ENCODE results near the gene CLEC4M.
"Not testable (repeated sequence)": the region's sequence is repeated elsewhere in the genome, so short reads cannot be mapped to it uniquely, and the experiment has no call there.

CLEC4M gene

GRCh38 chr19:7742575-7742974 is 20.5 kb upstream of the CLEC4M start:
- DNase-seq (ENCODE audit: low read depth): no peak

DNA sequence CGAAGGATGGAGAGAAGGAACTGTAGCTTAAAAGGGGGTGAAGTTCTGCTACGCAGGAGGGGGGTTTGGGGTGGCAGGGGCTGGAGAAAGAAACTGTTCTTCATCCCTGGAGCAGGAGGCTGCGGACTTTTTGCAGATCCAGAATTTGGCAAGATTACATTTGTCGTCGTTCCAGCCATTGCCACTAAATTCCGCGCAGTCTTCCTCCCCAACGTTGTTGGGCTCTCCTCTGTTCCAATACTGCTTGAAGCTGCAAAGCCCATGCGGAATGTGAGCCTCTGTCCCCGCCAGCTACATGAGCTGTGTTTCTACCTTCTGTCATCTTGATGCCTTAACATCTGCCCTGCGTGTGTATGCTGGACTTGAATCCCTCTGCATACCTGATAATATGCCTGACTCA is 20.1 kb upstream of the CLEC4M start:
- no peak for DNase-seq (ENCODE audit: low read depth)

DNA sequence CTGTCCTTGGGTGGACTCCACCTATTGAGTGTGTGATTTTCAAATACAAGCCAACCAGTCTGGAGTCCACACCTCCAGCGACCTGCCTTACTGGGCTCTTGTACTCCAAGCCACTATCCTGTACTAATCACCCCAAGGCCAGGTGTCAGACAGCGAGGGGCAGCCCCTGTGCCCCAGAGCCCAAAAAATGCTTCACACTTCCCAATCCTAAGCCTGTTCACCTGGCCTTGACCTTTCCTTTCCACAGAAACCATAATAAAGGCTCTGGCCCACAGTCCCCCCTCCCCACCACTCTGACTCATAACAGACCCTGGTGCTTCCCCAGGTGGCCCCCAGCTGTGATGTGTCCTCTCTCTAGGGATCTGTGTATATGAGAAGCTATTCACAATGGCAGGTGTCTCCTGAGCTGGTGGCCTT is 19.6 kb upstream of the CLEC4M start:
- DNase-seq (ENCODE audit: low read depth): no peak

DNA sequence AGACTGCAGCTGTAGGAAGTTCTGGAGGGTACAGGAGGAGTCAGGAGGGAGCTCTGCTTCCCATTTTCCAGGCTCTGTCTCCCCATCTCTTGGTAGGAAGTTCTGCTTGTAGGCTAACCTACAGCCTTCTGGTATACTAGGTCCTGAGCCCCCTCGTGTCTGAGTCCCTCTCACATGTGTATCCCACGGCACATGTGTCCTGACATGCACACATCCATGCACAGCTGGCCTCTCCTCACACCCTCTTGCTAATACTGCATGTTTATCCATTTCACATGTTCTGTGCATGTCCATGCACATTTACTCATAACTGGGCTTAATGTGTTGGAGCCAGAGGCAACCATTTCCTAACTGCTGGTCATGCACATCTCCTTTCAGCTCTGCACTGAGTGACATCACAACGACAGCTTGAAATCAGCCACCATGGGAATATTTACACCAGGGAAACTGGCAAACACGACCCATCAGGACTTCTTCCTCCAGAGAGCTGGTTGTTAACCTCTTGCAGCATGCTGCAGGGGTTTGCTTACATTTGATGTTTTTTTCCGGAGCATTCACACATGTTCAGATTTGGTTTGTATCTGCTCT is 18.8 kb upstream of the CLEC4M start:
- DNase-seq (ENCODE audit: low read depth): no peak

GRCh38 chr19:7744871-7745650 is 18.0 kb upstream of the CLEC4M start:
- no peak for DNase-seq (ENCODE audit: low read depth)

- not testable (repeated sequence) for DNase-seq (ENCODE audit: low read depth)
Observed at GRCh38 chr19:7746306-7746705, 16.7 kb upstream of the CLEC4M start.

GRCh38 chr19:7746903-7747884 is 15.8 kb upstream of the CLEC4M start, which contains the start of gene CD209:
TSS of gene CD209 (minus strand) at chr19:7747534. CDS start at chr19:7747511, 23 bp downstream.
- no peak for DNase-seq (ENCODE audit: low read depth)

- no peak for DNase-seq (ENCODE audit: low read depth)
Observed at GRCh38 chr19:7748171-7748570, 14.9 kb upstream of the CLEC4M start.

- peak; percentile 10 for DNase-seq (ENCODE audit: low read depth)
Observed at GRCh38 chr19:7748756-7749155, 14.3 kb upstream of the CLEC4M start.

DNA sequence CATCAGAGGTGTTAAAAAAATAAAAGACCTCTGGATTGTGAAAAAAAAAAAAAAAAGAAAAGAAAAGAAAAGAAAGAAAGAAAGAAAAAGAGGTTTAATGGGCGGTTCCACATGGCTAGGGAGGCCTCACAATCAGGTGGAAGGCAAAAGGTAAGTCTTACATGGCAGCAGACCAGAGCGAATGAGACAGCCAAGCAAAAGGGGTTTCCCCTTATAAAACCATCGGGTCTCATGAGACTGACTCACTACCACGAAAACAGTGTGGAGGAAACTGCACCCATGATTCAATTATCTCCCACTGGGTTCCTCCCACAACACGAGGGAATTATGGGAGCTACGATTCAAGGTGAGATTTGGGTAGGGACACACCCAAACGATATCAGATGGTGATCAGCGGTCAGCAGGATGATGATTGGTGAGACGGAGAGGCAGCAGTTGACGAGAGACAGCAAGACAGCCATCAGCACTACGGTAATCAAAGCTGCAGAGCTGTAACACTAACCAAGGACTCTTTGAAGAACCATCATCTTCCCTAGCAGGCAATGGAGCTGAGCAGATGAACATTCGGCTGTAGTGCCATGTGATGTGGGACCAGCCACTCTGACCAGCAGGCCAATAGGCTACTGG is 11.8 kb upstream of the CLEC4M start:
- DNase-seq (ENCODE audit: low read depth): peak; percentile 8

DNA sequence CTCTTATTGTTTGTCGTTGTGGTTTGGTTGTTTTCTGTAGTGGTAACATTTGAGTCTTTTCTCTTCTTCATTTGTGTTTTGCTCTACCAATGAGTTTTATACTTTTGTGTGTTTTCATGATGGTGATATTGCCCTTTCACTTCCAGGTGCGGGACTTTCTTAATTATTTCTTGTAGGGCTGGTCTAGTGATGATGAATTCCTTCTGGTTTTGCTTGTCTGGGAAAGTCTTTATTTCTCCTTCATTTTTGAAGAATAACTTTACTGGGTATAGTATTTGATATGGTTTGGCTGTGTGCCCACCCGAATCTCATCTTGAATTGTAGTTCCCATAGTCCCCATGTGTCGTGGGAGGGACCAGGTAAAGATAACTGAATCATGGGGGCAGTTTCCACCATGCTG is 6.8 kb upstream of the CLEC4M start:
- no peak for DNase-seq (ENCODE audit: low read depth)

GRCh38 chr19:7757358-7757757 is 5.7 kb upstream of the CLEC4M start:
- no peak for DNase-seq (ENCODE audit: low read depth)

- DNase-seq (ENCODE audit: low read depth): no peak
Observed at GRCh38 chr19:7759156-7759555, 3.9 kb upstream of the CLEC4M start.

GRCh38 chr19:7763696-7764095 is 653 bp downstream of the CLEC4M start:
- DNase-seq (ENCODE audit: low read depth): no peak

DNA sequence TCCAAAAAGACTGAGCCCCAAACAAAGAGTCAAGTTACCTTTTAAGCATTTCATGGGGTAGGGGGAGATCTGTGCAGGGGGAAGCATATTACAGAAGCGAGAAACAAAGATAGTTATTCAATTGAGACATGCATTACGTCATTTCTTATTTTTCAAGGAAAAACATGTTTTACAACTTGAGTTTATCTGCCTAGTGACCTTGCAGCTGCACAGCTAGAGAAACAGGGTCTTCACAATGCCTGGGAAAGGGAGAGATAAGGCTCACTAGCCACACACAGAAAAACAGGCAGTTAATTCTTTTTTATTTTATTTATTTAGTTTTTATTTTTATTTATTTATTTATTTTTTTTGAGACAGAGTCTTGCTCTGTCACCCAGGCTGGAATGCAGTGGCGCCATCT is 1.1 kb downstream of the CLEC4M start:
- not testable (repeated sequence) for DNase-seq (ENCODE audit: low read depth)

DNA sequence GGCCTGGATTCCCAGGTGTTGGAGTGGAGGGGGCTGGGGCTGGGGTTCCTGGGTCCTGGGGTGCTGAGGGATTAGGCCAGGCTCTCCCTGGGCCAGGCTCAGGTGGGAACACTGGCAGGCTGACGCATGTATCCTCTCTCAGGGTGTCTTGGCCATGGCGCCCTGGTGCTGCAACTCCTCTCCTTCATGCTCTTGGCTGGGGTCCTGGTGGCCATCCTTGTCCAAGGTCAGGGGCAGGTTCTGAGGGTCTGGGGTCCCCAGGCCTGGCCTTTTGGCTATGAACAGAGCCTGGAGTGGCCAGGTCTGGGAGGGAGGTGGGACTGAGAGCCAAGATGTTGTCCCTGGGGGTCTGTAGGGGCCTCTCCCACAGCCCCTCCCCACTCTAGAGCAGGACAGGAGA is 2.0 kb downstream of the CLEC4M start:
- not testable (repeated sequence) for DNase-seq (ENCODE audit: low read depth)

- no peak for DNase-seq (ENCODE audit: low read depth)
Observed at GRCh38 chr19:7766535-7766934, 3.5 kb downstream of the CLEC4M start.

GRCh38 chr19:7767487-7767886 is 4.4 kb downstream of the CLEC4M start:
- DNase-seq (ENCODE audit: low read depth): no peak

DNA sequence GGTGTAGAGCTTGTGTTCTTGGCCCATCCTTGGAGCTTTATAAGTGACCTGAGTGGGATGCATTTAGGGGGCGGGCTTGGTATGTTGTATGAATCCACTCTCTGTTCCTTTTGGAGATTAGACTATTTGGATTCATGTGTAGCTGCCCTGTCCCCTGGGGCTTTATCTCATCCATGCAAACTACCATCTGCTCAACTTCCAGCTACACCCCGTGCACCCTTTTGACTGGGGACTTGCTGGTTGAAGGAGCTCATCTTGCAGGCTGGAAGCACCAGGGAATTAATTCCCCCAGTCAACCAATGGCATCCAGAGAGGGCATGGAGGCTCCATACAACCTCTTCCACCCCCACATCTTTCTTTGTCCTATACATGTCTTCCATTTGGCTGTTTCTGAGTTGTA is 6.1 kb downstream of the CLEC4M start:
- no peak for DNase-seq (ENCODE audit: low read depth)

- no peak for DNase-seq (ENCODE audit: low read depth)
Observed at GRCh38 chr19:7771072-7771471, 8.0 kb downstream of the CLEC4M start.

GRCh38 chr19:7772752-7773291 is 9.8 kb downstream of the CLEC4M start:
- peak; percentile 42 for DNase-seq (ENCODE audit: low read depth)

GRCh38 chr19:7773841-7774240 is 10.8 kb downstream of the CLEC4M start:
- DNase-seq (ENCODE audit: low read depth): no peak

Measured in iris pigment epithelial cell (primary cell).